Activated CD4-positive, alpha-beta T cell treated with anti-CD3 and anti-CD28 coated beads, Interleukin-2, Interleukin-6, amounts not matched to agents 100 ng/mL and 50 ng/mL, durations not matched to agents 16 hours and 8 hours (primary cell): ENCODE results near the gene NPTN.
"Not testable (repeated sequence)": the region's sequence is repeated elsewhere in the genome, so short reads cannot be mapped to it uniquely, and the experiment has no call there.

Experiments used
- DNase-seq: peaks from one replicate; pipeline ENCODE4 v3.0.0-alpha.2; 2020

The NPTN gene

GRCh38 chr15:73570355-73571032 lies 62.7 kb downstream of the NPTN start:
- DNase-seq, result peak; percentile 30

GRCh38 chr15:73569361-73569760 lies 63.8 kb downstream of the NPTN start:
- DNase-seq, result no peak

GRCh38 chr15:73568564-73569280 lies 64.5 kb downstream of the NPTN start:
- DNase-seq, result no peak

- no peak for DNase-seq
Measured at GRCh38 chr15:73567020-73567419, 66.2 kb downstream of the NPTN start.

GRCh38 chr15:73564255-73564654 lies 68.9 kb downstream of the NPTN start:
- peak; percentile 17 for DNase-seq

- peak; percentile 57 for DNase-seq
Measured at GRCh38 chr15:73560501-73561117, 72.6 kb downstream of the NPTN start.

- no peak for DNase-seq
Measured at GRCh38 chr15:73558529-73558928, 74.7 kb downstream of the NPTN start.

- DNase-seq, result no peak
Measured at GRCh38 chr15:73555080-73555479, 78.1 kb downstream of the NPTN start.

- no peak for DNase-seq
Measured at GRCh38 chr15:73550190-73550589, 83.0 kb downstream of the NPTN start.

- DNase-seq, result not testable (repeated sequence)
Measured at GRCh38 chr15:73548925-73549324, 84.3 kb downstream of the NPTN start.

- no peak for DNase-seq
Measured at GRCh38 chr15:73541479-73541878, 91.7 kb downstream of the NPTN start.

- no peak for DNase-seq
Measured at GRCh38 chr15:73540161-73540560, 93.0 kb downstream of the NPTN start.

GRCh38 chr15:73539212-73540128 lies 93.7 kb downstream of the NPTN start:
- DNase-seq, result no peak

GRCh38 chr15:73538563-73539211 lies 94.5 kb downstream of the NPTN start:
- no peak for DNase-seq

- DNase-seq, result no peak
Measured at GRCh38 chr15:73538123-73538522, 95.1 kb downstream of the NPTN start.

GRCh38 chr15:73530649-73531048 lies 102.5 kb downstream of the NPTN start:
- no peak for DNase-seq

GRCh38 chr15:73527598-73527997 lies 105.6 kb downstream of the NPTN start:
- DNase-seq, result no peak

GRCh38 chr15:73524919-73525318 lies 108.3 kb downstream of the NPTN start:
- DNase-seq, result no peak

GRCh38 chr15:73522011-73522410 lies 111.2 kb downstream of the NPTN start:
- DNase-seq, result no peak

- no peak for DNase-seq
Measured at GRCh38 chr15:73518876-73519733, 114.1 kb downstream of the NPTN start.

- DNase-seq, result no peak
Measured at GRCh38 chr15:73518180-73518862, 114.9 kb downstream of the NPTN start.
